NT2/D1 (cell line): ENCODE data around the gene HVCN1.
A peak's percentile ranks its signal among the peaks of the same experiment; 100 is the strongest.

ENCODE experiments used
- DNase-seq: peaks from one replicate; pipeline ENCODE4 v3.0.0-alpha.2; 2011; ENCODE audit warnings: low read depth, low spot score
- H3K27me3 ChIP-seq: 2 replicates; pipeline ENCODE4 v1.6.0; 2011; ENCODE audit warnings: mild to moderate bottlenecking; ENCODE audit not compliant: insufficient read length, insufficient read depth
- H3K36me3 ChIP-seq: 2 replicates; pipeline ENCODE4 v1.6.1; 2011; ENCODE audit warnings: mild to moderate bottlenecking, low read length, mixed read lengths; ENCODE audit not compliant: insufficient read depth, insufficient read length
- H3K4me1 ChIP-seq: 2 replicates; pipeline ENCODE4 v1.5.1; 2011; ENCODE audit not compliant: insufficient read depth, insufficient read length
- H3K4me3 ChIP-seq: 2 replicates; pipeline ENCODE4 v1.5.1; 2011; ENCODE audit warnings: low read depth; ENCODE audit not compliant: insufficient read length
- H3K9ac ChIP-seq: 2 replicates; pipeline ENCODE4 v1.6.0; 2011; ENCODE audit warnings: low read depth; ENCODE audit not compliant: insufficient read length
- H3K9me3 ChIP-seq: 2 replicates; pipeline ENCODE4 v1.5.1; 2011; ENCODE audit warnings: mild to moderate bottlenecking, low read length; ENCODE audit not compliant: insufficient read depth
- SUZ12 ChIP-seq: IDR thresholded peaks from 2 replicates; pipeline ENCODE4 v1.6.1; 2011; ENCODE audit not compliant: insufficient read length, insufficient read depth; ENCODE audit errors: extremely low read depth
- YY1 ChIP-seq: IDR thresholded peaks from 2 replicates; pipeline ENCODE4 v1.6.1; 2011; ENCODE audit not compliant: insufficient read length, insufficient read depth
- ZNF274 ChIP-seq: IDR thresholded peaks from 2 replicates; pipeline ENCODE4 v1.6.1; 2011; ENCODE audit warnings: mild to moderate bottlenecking, low read depth, low read length

HVCN1 gene

DNA sequence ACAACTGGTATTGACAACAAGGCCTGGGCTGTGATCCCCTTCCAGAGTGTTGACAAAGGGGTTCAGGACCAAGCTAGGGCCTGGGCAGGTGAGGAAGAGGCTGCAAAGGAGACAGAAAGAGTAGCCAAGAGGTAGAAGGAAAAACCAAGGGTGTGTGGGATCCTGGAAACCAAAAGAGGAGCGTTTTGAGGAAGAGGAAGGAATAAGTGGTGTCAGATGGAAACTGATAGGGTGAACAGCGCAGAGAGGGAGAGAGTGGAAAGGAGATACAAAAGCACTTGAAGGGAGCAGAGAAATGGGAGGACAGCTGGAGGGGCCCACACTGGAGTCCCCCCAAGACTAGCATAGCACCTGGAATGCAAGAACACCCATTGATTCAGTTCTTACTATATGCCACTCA is 8.3 kb upstream of the HVCN1 start:
- no peak overlapping the region for H3K4me3 ChIP-seq
- H3K4me1 ChIP-seq, result no peaks in the 10 kb centered on the region
- no peaks in the 10 kb centered on the region for H3K27me3 ChIP-seq
- H3K9me3 ChIP-seq, result no peaks in the 10 kb centered on the region
- no peak for DNase-seq
- TF ChIP-seq SUZ12 (no peak), YY1 (no peak), ZNF274 (no peak)
- H3K9ac ChIP-seq, result no peak overlapping the region
- no peaks in the 10 kb centered on the region for H3K36me3 ChIP-seq

GRCh38 chr12:110696283-110696682 is 7.4 kb upstream of the HVCN1 start:
- Histone ChIP-seq H3K9ac (no peak overlapping the region), H3K4me1 (no peaks in the 10 kb centered on the region)
- TF ChIP-seq YY1 (no peak), SUZ12 (no peak), ZNF274 (no peak)

GRCh38 chr12:110694330-110694901 is 5.5 kb upstream of the HVCN1 start:
- TF ChIP-seq SUZ12 (no peak), YY1 (no peak), ZNF274 (no peak)

More at GRCh38 chr12:110696283-110696682, 7.4 kb upstream of the HVCN1 start:
- no peaks in the 10 kb centered on the region for H3K27me3 ChIP-seq
- no peaks in the 10 kb centered on the region for H3K36me3 ChIP-seq
- H3K9me3 ChIP-seq, result no peaks in the 10 kb centered on the region
- no peak overlapping the region for H3K4me3 ChIP-seq
- DNase-seq, result no peak

GRCh38 chr12:110693731-110694130 is 4.8 kb upstream of the HVCN1 start:
- peaks cover 5% of the 10 kb centered on the region for H3K4me1 ChIP-seq
- no peak for DNase-seq
- H3K9ac ChIP-seq, result no peak overlapping the region
- H3K36me3 ChIP-seq, result no peaks in the 10 kb centered on the region
- peaks cover 1% of the 10 kb centered on the region for H3K27me3 ChIP-seq
- TF ChIP-seq ZNF274 (no peak), YY1 (no peak), SUZ12 (no peak)
- H3K4me3 ChIP-seq, result no peak overlapping the region
- no peaks in the 10 kb centered on the region for H3K9me3 ChIP-seq

More at GRCh38 chr12:110694330-110694901, 5.5 kb upstream of the HVCN1 start:
- Histone ChIP-seq H3K27me3 (no peaks in the 10 kb centered on the region), H3K9ac (no peak overlapping the region), H3K36me3 (no peaks in the 10 kb centered on the region), H3K9me3 (no peaks in the 10 kb centered on the region), H3K4me3 (no peak overlapping the region), H3K4me1 (peaks cover 5% of the 10 kb centered on the region)
- no peak for DNase-seq

- no peak for DNase-seq
- no peak for TF ChIP-seq SUZ12
- no peak for TF ChIP-seq YY1
- TF ChIP-seq ZNF274, result no peak
- H3K36me3 ChIP-seq, result no peaks in the 10 kb centered on the region
- H3K4me3 ChIP-seq, result peak overlapping the region; percentile 51
- H3K27me3 ChIP-seq, result peaks cover 19% of the 10 kb centered on the region
- H3K4me1 ChIP-seq, result peaks cover 12% of the 10 kb centered on the region
- no peaks in the 10 kb centered on the region for H3K9me3 ChIP-seq
- peak overlapping the region; percentile 86 for H3K9ac ChIP-seq
These were observed 1.2 kb upstream of the HVCN1 start for GRCh38 chr12:110690127-110690430.

DNA sequence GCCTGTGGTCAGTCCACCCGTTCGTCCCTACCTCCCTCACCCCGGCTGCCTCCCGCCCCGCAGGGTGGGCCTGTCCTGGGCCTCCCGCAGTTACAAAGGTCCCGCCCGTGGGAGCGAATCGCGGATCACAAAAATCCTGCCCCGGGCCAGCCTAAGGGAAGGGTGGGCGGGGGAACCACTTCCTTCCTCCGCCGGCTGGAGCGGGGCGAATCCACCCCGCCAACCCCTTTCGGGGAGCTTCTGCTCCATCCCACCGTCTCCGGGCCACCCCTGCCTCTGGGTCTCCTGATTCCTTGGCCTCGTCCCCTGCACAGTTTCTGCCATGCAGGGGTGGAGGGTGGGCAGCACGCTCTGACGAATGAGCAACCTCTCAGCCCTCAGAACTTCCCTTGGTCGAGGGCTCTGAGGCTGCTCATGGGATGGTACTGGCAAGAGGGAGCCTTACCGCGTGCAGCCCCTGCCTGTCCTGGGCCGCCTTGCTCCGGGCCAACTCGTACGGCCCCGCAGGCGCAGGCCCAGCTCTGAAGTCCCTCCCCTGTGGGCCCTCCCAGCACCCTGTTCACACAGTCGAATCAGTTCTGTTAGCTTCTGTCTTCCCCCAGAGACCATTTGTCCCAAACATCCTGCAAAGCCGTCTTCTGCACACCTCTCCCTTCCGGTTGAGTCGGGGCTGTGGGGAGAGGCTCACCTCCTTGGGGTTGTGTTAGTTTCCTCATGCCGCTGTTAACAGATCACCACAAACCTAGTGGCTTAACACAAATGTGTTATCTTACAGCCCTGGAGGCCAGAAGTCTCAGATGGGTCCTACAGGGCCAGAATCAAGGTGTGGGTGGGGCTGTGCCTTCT is 589 bp upstream of the HVCN1 start:
- H3K9me3 ChIP-seq, result no peaks in the 10 kb centered on the region
- TF ChIP-seq ZNF274, result no peak
- TF ChIP-seq YY1, result no peak
- TF ChIP-seq SUZ12, result no peak
- H3K9ac ChIP-seq, result peak overlapping the region; percentile 86
- H3K27me3 ChIP-seq, result peaks cover 19% of the 10 kb centered on the region
- H3K4me1 ChIP-seq, result peaks cover 12% of the 10 kb centered on the region
- H3K36me3 ChIP-seq, result no peaks in the 10 kb centered on the region
- no peak for DNase-seq
- peak overlapping the region; percentile 51 for H3K4me3 ChIP-seq

- no peaks in the 10 kb centered on the region for H3K9me3 ChIP-seq
- H3K4me3 ChIP-seq, result no peak overlapping the region
- TF ChIP-seq ZNF274, result no peak
- no peak for TF ChIP-seq YY1
- no peak for TF ChIP-seq SUZ12
- no peak overlapping the region for H3K9ac ChIP-seq
- H3K4me1 ChIP-seq, result peaks cover 12% of the 10 kb centered on the region
- peaks cover 19% of the 10 kb centered on the region for H3K27me3 ChIP-seq
- H3K36me3 ChIP-seq, result no peaks in the 10 kb centered on the region
- DNase-seq, result no peak
These were observed 1.3 kb downstream of the HVCN1 start for GRCh38 chr12:110687396-110688169.
